ENCODE data around the gene PITX1.
"Not testable (repeated sequence)": the region's sequence is repeated elsewhere in the genome, so short reads cannot be mapped to it uniquely, and the experiment has no call there.

Gene PITX1

GRCh38 chr5:135033901-135034235, at the start of gene PITX1:
PITX1 (minus strand) TSS chr5:135034228; CDS start chr5:135033881, 347 bp downstream.
- no peak for DNase-seq

- not testable (repeated sequence) for DNase-seq
Measured at GRCh38 chr5:135083334-135083733, 49.3 kb upstream of the PITX1 start.

DNA sequence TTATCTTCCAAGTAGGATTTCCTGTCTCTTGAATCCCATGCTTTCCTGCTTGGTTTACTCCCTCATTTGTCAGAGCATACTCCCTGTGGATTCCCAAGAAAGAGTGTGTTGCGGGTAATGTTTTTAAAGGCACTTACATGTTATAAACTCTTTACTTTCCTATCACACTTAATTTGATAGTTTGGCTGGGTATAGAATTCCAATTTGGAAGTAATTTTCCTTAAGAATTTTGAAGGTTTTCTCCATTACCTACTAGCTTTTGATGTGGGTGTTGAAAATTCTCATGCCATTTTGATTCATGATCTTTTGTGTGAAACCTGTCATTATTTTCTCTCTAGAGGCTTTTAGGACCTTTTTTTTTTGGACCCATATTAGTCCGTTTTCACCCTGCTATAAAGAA, 47.2 kb upstream of the PITX1 start:
- no peak for DNase-seq

DNA sequence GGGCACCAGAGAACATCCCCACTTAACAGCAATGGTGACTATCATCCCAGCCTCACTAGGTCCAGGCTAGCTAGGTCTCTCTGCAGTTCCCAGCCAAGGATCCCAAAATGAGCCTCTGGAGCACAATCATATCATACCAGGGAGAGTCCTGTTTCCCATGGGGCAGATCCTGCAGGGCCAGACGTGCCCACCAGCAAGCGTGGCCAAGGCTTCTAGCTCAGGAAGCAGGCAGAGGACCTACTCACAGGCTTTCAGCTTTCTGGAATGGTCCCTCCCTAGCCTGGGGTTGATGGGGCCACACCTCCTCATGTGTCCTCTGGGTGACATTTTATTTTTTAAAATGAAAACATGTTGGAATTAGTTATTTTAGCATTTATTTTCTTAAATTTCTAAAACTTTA, 45.7 kb upstream of the PITX1 start:
- no peak for DNase-seq

- DNase-seq = no peak
Measured at GRCh38 chr5:135079099-135079681, 45.2 kb upstream of the PITX1 start.

DNA sequence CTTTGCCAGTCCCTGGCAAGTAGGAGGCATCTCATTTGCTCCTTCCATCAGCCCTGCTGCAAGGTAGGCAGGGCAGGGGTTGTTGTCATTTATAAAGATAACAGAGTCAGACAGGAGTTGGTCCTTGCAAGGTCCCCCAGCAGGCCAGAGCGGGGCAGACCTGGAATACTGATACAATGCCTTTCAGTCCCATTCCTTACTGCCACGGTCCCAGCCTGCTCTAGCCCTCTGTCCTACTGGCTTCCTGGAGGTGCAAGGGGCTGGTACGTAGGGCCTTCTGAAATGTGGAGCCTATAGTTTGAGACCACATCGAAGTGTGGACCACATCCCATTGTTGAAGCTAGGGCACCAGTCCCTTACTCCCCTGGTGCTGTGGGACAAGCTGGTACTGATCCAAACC, 42.8 kb upstream of the PITX1 start:
- DNase-seq = no peak

DNA sequence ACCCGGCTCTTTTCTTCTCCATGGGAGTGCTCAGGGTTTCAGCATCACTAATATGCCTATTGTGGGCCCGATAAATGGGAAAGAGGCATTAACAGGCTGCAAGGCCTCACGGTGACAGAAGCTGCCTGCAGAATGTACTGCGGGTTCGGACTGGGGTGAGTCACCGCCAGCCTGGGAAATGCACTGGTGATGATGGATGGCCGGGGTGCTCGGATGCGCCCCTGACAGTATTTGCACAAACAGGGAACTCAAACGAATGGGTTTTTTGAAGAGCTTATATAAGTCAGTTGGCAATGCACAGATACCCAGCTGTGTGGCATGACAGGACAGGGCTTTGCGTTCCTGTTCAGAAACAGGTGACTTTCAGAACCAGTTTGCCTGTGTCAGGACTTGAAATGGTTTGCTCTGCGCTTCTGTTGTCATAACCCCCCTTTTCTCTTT, 42.0 kb upstream of the PITX1 start:
- no peak for DNase-seq

DNA sequence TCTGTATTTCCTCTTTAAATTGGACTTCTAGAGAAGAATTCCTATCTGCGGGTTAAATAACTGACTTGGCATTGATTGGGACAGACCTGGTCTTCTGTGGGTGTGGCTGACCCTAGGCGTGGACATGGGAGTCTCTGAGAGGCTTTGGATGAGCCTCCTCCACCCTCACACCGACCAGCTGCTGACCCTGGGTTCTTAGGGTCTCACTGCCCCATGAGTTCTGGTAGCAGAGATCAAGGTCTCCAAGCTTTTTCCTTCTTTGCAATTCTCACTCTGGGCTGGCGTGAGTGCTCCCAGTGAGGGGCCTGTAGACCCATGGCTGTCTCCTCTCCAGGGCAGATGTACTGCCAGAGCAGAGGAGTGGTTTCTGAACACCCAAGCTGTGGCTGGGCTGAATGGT, 41.6 kb upstream of the PITX1 start:
- DNase-seq = no peak

DNA sequence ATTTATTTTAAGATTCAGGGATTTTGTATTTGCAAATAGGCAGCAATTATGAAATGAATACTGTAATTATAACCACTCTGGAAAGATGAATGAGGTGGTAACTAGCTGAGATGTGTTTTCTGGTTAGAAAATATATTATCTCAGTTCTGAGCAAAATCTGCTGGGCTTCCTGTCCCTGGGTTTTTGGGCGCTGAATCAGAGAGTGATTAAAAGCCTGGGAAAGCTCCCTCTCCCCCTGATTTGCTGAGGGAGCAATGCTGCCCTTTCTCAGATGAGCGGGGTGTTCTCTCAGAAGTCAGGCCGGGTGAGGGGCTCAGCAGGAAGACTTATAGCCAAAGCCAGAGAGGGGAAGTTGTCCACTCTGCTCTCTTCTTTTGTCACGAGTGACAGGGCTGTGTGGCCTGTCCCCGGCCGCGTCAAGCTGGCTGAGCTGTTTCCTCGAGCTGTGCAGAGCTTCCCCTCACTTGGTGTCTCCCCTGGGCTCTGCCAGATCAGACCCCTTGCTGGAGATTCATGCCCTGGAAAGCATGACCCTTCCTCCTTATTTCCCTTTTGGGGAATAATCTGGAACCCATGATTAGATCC, 39.8 kb upstream of the PITX1 start:
- DNase-seq = no peak

DNA sequence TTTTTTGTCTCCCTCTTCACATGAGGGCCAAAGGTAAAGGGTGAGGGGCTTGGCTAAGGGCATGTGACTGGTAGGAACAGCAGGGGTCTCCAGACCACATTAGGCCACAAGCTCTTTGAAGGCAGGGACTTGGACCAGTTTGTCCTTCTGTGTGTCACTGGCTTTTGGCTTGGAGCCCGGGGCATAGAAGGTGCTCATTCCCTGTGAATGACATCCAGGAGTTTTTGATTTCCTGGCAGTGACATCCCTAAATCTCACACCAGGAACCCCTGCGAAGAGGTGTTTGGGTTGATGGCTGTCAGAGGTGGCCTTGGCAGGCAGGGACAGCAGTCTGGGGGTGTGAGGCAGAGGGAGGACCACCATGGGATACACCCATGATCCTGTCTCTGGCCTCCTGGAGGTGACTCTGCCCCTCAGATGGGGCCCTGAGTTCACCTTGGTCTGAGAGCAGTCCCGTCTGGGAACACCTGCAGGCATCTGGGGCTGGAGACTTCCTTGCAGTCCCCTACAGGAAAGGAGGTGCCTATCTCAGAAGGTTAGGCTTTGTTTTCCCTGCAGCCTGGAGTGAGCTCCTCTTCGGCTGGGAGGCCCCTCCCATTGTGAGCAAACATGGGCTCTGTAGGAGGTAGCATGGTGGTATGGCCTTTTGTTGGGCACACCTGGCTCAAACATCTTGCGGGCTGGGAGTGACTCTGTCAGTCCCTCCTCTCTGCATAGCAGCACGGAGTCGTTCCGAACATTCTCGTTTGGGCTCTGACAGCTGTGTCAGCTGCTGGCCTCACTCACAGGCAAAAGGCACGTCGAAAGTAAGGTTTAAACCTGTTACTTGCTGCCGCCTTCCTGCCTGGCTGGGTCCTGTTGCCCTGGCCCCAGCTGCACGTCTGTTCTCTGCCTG, 38.6 kb upstream of the PITX1 start:
- no peak for DNase-seq

DNA sequence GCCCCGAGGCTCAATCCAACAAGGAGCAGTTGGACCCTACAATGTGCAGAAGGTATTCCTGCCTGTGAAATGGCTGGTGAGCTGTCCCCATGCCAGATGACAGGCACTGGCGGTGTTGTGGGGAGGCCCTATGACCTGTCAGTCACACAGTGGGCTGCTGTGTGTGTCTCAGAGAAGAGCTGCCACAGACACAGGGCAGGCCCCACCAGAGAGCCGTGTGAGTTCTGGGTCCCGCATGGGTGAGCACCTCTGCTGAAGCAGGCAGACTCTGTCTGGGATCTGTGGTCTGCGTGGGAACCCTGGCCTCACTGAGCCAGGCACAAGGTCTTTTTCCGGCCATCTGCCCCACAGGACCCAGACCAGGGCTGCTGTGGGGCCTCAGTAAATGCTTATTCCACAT, 37.3 kb upstream of the PITX1 start:
- DNase-seq = no peak

DNA sequence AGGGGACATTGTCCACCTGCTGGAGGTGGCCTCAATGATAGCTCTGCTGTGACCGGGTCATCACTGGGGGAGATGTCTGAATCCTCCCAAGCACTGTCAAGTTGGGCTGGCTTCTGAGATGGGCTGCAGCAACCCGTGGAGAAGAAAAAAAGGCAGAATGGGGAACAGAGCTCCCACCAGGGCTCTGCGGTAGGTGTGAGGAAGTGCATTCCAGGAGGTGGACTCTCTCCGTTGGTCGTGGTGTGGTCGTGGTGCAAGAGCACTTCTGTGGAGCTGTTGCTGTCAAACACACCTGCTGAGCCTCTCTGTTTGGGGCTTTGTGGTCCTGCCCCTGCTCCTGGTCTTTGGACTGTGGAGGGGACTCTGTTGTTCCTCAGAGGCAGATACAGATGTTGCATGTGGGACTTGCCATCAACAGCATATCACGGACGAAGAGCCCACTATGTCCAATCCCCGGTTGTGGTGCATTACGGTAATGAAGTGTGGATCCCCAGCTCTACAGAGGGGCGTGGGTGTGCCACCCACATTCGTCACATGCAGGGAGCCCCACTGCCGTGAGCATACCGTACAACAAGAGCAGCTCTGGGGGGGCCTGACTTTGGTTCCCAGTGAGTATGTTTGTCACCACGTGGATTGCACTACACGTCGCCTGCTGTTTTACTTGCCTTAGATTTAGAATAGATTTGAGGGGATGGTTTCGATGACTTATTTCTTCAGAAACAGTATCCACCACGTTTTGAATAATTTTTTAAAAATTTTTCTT, 36.0 kb upstream of the PITX1 start:
- DNase-seq = no peak

DNA sequence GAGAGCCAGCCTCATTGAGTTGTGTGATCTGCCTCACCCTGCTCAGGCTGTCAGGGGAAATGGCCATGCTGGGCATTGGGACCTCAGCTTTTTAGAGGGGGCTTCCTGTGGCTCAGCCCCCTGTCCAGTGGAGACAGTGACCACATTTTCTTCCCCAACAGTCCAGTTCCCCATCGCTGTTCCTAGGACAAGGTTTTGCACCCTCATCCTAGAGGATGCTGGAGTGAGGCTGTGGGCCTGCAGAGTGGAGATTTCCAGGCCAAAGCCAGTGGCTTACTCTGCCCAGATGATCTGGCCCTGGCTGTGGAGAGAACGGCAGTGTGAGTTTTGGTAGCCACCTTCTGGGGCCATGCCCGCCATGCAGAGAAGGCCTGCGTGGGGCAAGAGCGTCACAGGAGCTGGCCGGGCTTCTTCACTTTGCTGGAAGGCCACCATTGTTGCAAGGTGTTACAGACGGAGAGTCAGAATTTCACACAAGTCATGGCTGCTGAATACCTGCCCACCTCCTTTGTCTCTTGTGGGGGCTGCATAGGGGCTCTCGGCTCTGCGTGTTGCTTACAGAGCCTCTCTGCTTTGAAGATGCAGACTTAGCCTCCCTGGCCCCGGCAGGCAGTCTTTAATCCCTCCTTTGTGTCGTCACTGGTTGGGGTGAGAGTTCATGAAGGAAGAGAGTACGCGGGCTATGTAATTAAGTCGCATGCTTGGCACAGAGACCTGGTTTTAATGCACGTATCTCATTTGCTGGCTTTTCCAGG, 35.2 kb upstream of the PITX1 start:
- DNase-seq = no peak

DNA sequence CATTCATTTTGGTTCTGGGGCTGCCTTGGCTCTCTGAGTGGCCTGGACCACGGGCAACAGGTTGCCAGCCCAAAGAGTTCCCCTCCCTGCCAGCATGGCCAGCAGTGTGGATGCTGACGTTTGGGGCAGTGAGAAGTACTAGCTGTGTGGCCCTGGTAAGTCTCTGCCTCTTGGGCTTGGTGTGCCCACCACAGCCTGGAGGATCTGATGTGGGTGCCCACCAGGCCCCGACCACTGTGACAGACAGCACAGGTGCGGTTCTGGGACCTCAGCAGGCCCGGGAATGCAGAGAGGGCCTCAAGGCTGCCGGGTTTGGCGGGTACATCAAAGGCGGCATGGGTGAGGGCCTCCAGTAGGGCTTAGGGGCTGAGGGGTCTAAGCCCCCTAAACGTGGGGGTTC, 33.6 kb upstream of the PITX1 start:
- DNase-seq = no peak

DNA sequence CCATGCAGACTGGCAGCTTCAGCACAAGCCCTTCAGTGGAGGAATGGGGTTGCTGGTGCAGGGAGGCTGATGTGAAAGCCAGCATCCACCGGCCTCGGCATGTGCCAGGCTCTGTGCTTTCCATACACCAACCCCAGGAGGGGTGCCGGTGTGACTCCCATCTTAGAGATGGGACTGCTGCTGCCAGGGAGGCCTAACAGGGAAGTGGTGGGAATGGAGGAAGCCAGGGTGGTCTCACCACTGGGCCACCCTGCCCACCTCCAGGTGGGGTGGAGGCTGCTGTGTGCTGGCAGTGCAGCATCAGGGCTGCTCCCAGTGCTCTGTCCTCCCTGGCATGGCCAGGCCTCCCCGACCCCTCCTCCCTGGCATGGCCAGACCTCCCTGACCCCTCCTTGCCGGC, 32.8 kb upstream of the PITX1 start:
- DNase-seq = no peak

DNA sequence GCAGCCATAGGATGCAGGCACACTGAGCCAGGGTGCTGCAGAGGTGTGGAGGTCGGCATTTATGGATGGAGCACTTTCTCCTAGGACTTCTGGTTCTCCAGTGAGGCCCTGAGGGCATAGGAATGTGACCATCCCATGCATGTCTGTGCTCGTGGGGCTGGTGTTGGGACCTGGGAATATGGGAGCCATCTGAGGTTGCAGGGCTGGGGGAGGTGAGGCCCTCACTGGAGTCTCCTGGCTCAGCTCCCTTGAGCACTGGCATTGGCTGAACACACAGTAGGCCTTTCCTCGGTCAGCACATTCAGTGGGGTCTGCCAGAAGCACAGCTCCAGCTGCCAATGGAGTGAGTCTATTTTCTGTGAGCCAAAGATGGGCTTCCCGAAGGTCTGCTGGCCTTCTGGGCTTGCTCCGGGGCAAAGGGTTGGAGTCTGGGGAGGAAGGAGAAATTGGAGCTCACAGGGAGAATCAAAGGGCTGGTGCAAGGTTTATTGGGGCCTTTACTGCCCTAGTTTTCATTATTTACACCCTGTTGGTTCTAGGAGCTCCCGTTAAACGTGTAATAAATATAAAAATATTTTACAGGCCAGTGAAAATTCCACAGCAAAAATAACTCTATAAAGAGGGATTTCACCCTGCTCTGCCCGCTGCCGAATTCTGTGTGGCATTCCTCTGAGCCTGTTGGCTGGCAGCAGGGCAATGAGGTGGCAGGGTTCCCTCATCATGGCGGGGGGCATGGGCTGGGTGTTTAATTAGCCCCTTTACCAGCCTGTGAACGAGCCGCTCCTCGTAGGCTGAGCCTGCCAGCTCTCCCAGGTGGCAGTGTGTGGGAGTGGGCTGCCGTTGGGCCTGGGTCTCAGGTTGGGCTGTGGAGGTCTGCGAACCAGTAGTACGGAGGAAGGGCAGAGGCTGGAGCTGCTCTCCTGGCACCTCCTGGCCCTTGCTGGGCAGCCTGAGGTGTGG, 31.6 kb upstream of the PITX1 start:
- DNase-seq = no peak

DNA sequence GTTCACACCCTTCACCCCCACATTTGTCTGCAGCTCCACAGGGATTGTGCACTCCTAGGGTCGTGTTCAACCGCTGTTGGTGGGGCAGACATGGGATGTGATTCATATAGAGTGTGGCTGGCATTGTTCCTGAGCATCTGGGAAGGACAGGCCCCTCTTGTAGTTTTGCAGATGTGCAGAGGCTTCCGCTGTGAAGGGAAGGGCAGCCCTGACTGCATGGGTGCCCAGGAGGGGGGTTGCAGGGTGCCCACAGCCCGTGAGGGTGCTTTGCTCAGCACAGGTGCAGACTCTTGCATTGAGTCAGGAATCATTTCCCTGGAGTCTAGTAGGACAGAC, 30.2 kb upstream of the PITX1 start:
- DNase-seq = no peak

DNA sequence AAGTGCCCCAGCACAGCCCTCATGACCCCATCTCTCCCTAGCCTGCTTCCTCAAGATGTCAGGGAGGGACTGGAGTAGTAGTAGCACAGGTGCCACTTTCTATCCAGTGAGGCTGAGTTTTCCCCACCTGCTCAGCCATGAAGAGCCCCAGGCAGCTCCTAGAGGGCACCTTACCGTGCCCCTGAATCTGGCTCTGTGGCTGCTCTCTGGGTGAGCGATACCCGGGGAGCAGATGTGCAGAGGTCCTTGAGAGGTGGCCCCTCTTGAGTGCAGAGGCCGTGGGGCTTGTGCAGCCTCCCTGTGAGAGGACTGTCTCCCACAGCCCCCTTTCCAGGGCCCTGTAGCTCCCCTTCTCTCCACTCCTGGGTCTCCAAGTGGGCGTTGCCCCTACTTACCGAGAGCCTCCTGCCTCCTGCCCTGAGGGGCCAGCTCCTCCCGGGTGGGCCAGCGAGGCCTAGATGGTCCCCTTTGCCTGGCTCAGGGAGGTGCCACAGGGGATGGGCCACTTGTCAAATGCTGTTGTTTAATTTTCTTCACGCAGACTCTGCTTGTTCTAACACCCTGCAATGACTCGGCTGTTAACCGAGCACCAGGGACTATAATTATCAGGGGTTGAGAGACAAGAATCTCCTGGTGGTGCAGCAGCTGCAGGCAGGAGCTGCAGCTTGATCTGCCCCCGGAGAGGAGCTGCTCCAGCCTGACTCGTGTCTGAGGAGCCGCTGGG, 29.6 kb upstream of the PITX1 start:
- DNase-seq = no peak

DNA sequence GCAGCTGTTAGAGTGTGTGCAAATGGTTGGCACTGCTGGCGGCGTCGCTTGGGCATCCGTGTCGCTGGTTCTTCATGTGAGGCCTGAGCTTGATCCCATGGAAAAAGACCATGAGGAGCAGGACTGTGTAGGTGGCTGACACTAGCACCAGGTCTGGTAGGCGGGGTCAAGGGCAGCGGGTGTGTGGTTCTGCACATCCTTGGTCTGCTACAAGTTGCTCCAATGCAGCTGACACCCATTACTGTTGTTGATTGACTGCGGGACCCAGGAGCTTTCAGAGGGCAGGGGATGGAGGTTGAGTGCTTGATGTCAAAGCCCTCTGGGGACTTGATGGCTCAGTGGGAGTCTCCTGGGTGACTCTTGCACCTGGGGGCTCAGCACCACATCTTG, 29.0 kb upstream of the PITX1 start:
- DNase-seq = no peak

- DNase-seq = no peak
Measured at GRCh38 chr5:135062216-135063055, 28.4 kb upstream of the PITX1 start.
